GM23338 (cell line): ENCODE measurements around the gene UTS2R.

Experiments
- CREB1 ChIP-seq: fragments of 250-450 bp; sonication (Bioruptor Pico); IDR thresholded peaks from 2 replicates; pipeline ENCODE4 v1.5.0; 2020; ENCODE audit warnings: low read depth, mild to moderate bottlenecking, moderate library complexity
- EZH2 ChIP-seq: fragments of 200-600 bp; sonication (generic); IDR thresholded peaks from one replicate; pipeline ENCODE4 v1.8.0; 2017; ENCODE audit warnings: antibody characterized with exemption, mild to moderate bottlenecking, low read depth; ENCODE audit not compliant: unreplicated experiment
- EZH2phosphoT487 ChIP-seq: fragments of 200-600 bp; sonication (generic); IDR thresholded peaks from one replicate; pipeline ENCODE4 v1.8.1; 2018; ENCODE audit warnings: antibody characterized with exemption; ENCODE audit not compliant: unreplicated experiment
- JUNB ChIP-seq: IDR thresholded peaks from one replicate; pipeline ENCODE4 v1.6.1; 2016; ENCODE audit warnings: antibody characterized with exemption; ENCODE audit not compliant: unreplicated experiment
- NANOG ChIP-seq: IDR thresholded peaks from 2 replicates; pipeline ENCODE4 v1.6.1; 2016; ENCODE audit warnings: antibody characterized with exemption, borderline replicate concordance
- POLR2AphosphoS5 ChIP-seq: IDR thresholded peaks from 2 replicates; pipeline ENCODE4 v1.6.1; 2016; ENCODE audit warnings: antibody characterized with exemption, low read depth
- STAT1 ChIP-seq: IDR thresholded peaks from one replicate; pipeline ENCODE4 v1.6.1; 2016; ENCODE audit warnings: antibody characterized with exemption; ENCODE audit not compliant: unreplicated experiment
- ZNF114 ChIP-seq: fragments of 250-450 bp; sonication (Bioruptor Pico); IDR thresholded peaks from 2 replicates; pipeline ENCODE4 v1.5.0; 2020; ENCODE audit warnings: mild to moderate bottlenecking, moderate library complexity
- ZNF331 ChIP-seq: fragments of 250-450 bp; sonication (Bioruptor Pico); IDR thresholded peaks from 2 replicates; pipeline ENCODE4 v1.5.0; 2020; ENCODE audit warnings: low read depth, mild to moderate bottlenecking, moderate library complexity
- TF ChIP-seq, protein P1 (sequence below), 2 experiments: fragments of 200-600 bp in 1 of 2; sonication (generic) in 1 of 2; conservative IDR thresholded peaks; 2 replicates each; pipeline versions ENCODE4 v1.5.1 to v1.6.1; 2016 to 2017; ENCODE audit warnings: antibody characterized with exemption in 2 of 2, low read depth in 2 of 2, mild to moderate bottlenecking in 2 of 2, moderate library complexity in 1 of 2
- TF ChIP-seq, protein P2 (sequence below): IDR thresholded peaks from one replicate; pipeline ENCODE4 v1.6.1; 2018; ENCODE audit warnings: antibody characterized with exemption; ENCODE audit not compliant: unreplicated experiment
- TF ChIP-seq, protein P3 (sequence below): fragments of 250-450 bp; sonication (Bioruptor Pico); IDR thresholded peaks from 2 replicates; pipeline ENCODE4 v1.5.0; 2020; ENCODE audit warnings: mild to moderate bottlenecking, moderate library complexity

DNA sequence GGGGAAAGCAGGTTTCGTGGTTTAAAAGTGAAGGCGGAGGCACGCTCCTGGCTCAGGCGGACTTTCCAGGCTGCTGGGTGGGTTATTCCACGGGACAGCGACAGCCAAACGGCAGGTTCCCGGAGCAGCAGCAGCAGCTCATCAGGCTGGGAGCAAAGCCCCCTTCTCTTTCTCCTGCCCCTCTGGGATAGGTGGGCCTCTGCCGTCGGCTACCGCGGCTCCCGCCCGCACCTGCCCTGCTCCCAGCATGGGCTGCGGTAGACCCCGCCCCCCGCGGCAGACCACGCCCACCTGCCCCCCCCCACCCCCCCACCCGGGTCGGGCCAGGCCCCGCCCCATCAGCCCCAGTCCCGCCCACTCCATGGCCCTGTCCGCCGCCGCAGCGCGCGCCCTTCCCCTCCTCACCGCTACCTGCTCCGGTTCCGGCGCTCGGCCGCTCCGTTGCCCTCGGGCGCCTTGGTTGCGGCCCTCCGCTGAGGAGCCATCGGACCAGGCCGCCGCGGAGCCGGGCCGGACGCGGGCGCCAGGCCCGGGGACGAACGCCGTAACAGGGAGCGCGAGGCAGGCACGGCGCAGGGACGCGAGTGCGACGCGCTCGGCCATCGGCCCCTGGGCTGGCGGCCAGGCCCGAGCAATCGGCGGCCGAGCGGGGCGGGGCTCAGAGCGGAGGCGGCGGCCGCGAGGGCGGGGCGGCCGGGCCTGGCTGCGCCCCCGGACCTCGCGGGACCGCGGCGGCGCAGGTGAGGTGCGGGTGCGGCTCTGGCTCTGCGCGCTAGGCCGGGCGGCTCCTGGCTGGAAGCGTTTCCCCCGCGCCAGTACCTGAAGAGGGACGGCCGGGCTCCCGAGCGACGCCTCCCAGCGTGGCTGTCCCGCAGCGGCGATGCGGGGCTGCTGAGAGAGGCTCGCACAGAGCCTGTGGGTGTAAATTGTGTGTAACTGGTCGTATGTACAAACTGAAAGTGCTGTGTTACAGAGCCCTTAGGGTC, 46.7 kb downstream of the UTS2R start, which contains the start of the genes HEXD and OGFOD3:
- TF ChIP-seq, protein P1, sequence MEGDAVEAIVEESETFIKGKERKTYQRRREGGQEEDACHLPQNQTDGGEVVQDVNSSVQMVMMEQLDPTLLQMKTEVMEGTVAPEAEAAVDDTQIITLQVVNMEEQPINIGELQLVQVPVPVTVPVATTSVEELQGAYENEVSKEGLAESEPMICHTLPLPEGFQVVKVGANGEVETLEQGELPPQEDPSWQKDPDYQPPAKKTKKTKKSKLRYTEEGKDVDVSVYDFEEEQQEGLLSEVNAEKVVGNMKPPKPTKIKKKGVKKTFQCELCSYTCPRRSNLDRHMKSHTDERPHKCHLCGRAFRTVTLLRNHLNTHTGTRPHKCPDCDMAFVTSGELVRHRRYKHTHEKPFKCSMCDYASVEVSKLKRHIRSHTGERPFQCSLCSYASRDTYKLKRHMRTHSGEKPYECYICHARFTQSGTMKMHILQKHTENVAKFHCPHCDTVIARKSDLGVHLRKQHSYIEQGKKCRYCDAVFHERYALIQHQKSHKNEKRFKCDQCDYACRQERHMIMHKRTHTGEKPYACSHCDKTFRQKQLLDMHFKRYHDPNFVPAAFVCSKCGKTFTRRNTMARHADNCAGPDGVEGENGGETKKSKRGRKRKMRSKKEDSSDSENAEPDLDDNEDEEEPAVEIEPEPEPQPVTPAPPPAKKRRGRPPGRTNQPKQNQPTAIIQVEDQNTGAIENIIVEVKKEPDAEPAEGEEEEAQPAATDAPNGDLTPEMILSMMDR (conservative IDR thresholded peaks at IDR 0.05; ENCODE audit: low read depth in 2 of 2), result no peak
- TF ChIP-seq POLR2AphosphoS5, result peak; percentile 89
- no peak for TF ChIP-seq EZH2
- TF ChIP-seq CREB1 (CRISPR knock-in tag), result no peak
- TF ChIP-seq EZH2phosphoT487, result no peak
- no peak for TF ChIP-seq STAT1
- TF ChIP-seq, protein P2, sequence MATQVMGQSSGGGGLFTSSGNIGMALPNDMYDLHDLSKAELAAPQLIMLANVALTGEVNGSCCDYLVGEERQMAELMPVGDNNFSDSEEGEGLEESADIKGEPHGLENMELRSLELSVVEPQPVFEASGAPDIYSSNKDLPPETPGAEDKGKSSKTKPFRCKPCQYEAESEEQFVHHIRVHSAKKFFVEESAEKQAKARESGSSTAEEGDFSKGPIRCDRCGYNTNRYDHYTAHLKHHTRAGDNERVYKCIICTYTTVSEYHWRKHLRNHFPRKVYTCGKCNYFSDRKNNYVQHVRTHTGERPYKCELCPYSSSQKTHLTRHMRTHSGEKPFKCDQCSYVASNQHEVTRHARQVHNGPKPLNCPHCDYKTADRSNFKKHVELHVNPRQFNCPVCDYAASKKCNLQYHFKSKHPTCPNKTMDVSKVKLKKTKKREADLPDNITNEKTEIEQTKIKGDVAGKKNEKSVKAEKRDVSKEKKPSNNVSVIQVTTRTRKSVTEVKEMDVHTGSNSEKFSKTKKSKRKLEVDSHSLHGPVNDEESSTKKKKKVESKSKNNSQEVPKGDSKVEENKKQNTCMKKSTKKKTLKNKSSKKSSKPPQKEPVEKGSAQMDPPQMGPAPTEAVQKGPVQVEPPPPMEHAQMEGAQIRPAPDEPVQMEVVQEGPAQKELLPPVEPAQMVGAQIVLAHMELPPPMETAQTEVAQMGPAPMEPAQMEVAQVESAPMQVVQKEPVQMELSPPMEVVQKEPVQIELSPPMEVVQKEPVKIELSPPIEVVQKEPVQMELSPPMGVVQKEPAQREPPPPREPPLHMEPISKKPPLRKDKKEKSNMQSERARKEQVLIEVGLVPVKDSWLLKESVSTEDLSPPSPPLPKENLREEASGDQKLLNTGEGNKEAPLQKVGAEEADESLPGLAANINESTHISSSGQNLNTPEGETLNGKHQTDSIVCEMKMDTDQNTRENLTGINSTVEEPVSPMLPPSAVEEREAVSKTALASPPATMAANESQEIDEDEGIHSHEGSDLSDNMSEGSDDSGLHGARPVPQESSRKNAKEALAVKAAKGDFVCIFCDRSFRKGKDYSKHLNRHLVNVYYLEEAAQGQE, result no peak
- TF ChIP-seq JUNB, result no peak
- TF ChIP-seq NANOG, result no peak
- TF ChIP-seq ZNF114, result no peak
- no peak for TF ChIP-seq ZNF331 (CRISPR knock-in tag)
- TF ChIP-seq, protein P3, sequence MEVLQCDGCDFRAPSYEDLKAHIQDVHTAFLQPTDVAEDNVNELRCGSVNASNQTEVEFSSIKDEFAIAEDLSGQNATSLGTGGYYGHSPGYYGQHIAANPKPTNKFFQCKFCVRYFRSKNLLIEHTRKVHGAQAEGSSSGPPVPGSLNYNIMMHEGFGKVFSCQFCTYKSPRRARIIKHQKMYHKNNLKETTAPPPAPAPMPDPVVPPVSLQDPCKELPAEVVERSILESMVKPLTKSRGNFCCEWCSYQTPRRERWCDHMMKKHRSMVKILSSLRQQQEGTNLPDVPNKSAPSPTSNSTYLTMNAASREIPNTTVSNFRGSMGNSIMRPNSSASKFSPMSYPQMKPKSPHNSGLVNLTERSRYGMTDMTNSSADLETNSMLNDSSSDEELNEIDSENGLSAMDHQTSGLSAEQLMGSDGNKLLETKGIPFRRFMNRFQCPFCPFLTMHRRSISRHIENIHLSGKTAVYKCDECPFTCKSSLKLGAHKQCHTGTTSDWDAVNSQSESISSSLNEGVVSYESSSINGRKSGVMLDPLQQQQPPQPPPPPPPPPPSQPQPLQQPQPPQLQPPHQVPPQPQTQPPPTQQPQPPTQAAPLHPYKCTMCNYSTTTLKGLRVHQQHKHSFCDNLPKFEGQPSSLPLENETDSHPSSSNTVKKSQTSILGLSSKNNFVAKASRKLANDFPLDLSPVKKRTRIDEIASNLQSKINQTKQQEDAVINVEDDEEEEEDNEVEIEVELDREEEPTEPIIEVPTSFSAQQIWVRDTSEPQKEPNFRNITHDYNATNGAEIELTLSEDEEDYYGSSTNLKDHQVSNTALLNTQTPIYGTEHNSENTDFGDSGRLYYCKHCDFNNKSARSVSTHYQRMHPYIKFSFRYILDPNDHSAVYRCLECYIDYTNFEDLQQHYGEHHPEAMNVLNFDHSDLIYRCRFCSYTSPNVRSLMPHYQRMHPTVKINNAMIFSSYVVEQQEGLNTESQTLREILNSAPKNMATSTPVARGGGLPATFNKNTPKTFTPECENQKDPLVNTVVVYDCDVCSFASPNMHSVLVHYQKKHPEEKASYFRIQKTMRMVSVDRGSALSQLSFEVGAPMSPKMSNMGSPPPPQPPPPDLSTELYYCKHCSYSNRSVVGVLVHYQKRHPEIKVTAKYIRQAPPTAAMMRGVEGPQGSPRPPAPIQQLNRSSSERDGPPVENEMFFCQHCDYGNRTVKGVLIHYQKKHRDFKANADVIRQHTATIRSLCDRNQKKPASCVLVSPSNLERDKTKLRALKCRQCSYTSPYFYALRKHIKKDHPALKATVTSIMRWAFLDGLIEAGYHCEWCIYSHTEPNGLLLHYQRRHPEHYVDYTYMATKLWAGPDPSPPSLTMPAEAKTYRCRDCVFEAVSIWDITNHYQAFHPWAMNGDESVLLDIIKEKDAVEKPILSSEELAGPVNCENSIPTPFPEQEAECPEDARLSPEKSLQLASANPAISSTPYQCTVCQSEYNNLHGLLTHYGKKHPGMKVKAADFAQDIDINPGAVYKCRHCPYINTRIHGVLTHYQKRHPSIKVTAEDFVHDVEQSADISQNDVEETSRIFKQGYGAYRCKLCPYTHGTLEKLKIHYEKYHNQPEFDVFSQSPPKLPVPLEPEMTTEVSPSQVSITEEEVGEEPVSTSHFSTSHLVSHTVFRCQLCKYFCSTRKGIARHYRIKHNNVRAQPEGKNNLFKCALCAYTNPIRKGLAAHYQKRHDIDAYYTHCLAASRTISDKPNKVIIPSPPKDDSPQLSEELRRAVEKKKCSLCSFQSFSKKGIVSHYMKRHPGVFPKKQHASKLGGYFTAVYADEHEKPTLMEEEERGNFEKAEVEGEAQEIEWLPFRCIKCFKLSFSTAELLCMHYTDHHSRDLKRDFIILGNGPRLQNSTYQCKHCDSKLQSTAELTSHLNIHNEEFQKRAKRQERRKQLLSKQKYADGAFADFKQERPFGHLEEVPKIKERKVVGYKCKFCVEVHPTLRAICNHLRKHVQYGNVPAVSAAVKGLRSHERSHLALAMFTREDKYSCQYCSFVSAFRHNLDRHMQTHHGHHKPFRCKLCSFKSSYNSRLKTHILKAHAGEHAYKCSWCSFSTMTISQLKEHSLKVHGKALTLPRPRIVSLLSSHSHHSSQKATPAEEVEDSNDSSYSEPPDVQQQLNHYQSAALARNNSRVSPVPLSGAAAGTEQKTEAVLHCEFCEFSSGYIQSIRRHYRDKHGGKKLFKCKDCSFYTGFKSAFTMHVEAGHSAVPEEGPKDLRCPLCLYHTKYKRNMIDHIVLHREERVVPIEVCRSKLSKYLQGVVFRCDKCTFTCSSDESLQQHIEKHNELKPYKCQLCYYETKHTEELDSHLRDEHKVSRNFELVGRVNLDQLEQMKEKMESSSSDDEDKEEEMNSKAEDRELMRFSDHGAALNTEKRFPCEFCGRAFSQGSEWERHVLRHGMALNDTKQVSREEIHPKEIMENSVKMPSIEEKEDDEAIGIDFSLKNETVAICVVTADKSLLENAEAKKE (CRISPR knock-in tag), result no peak
